Upper lobe of right lung (tissue), 1 donor: ENCODE measurements around the gene UBR1. TPM values are rescaled to one million over a fixed set of nuclear protein-coding genes. Genes with fewer than 3 reads are reported as not detected.

Experiments used
- ATAC-seq: fragments of 200-7000 bp; cut with Tn5 transposase; one replicate; pipeline ENCODE4 v1.9.1; 2020; ENCODE audit warnings: mild to moderate bottlenecking, moderate library complexity
- DNase-seq: peaks from one replicate; pipeline ENCODE4 v3.0.0-alpha.2; 2020
- H3K27ac ChIP-seq: fragments of 200-600 bp; one replicate; pipeline ENCODE4 v1.8.0; 2022
- H3K27me3 ChIP-seq: fragments of 200-600 bp; one replicate; pipeline ENCODE4 v1.8.0; 2022; ENCODE audit warnings: mild to moderate bottlenecking
- H3K36me3 ChIP-seq: fragments of 200-600 bp; one replicate; pipeline ENCODE4 v1.8.0; 2022
- H3K4me1 ChIP-seq: fragments of 200-600 bp; one replicate; pipeline ENCODE4 v1.8.0; 2022
- H3K4me3 ChIP-seq: fragments of 200-600 bp; one replicate; pipeline ENCODE4 v1.8.0; 2022; ENCODE audit warnings: mild to moderate bottlenecking
- H3K9me3 ChIP-seq: fragments of 200-600 bp; one replicate; pipeline ENCODE4 v1.8.0; 2022
- intact Hi-C: fragments of 100-400 bp; cut with DNase I; formaldehyde crosslinking; loops from one replicate; pipeline ENCODE4 v1.11.0; 2022
- total RNA-seq: library from RNA; stranded (reverse); fragmentation: NEBNext Ultra II Directional; extraction: Animal tissue kit (Norgen Biotek cat#: 25700); gene quantifications from one replicate; pipeline ENCODE4 v1.2.1, GENCODE V29; 2021
- TF ChIP-seq, protein P1 (sequence below): fragments of 200-600 bp; IDR thresholded peaks from one replicate; pipeline ENCODE4 v1.8.0; 2022; ENCODE audit warnings: antibody characterized with exemption
- donor health status: DM: no; HTN: yes; CAD: no; lungs with severe emphysema.

UBR1 gene
- total RNA-seq, 1 donor from 2014 or later, result 37.9 TPM

- no peaks in the 10 kb centered on the region for H3K9me3 ChIP-seq
- H3K4me1 ChIP-seq, result peaks cover 14% of the 10 kb centered on the region
- peaks cover 16% of the 10 kb centered on the region for H3K36me3 ChIP-seq
- intact Hi-C loops, result no loop called here
- H3K27me3 ChIP-seq, result no peaks in the 10 kb centered on the region
- ATAC-seq, result no peak
- no peak overlapping the region for H3K27ac ChIP-seq
- DNase-seq, result no peak
- TF ChIP-seq, protein P1, sequence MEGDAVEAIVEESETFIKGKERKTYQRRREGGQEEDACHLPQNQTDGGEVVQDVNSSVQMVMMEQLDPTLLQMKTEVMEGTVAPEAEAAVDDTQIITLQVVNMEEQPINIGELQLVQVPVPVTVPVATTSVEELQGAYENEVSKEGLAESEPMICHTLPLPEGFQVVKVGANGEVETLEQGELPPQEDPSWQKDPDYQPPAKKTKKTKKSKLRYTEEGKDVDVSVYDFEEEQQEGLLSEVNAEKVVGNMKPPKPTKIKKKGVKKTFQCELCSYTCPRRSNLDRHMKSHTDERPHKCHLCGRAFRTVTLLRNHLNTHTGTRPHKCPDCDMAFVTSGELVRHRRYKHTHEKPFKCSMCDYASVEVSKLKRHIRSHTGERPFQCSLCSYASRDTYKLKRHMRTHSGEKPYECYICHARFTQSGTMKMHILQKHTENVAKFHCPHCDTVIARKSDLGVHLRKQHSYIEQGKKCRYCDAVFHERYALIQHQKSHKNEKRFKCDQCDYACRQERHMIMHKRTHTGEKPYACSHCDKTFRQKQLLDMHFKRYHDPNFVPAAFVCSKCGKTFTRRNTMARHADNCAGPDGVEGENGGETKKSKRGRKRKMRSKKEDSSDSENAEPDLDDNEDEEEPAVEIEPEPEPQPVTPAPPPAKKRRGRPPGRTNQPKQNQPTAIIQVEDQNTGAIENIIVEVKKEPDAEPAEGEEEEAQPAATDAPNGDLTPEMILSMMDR, result no peak
- no peak overlapping the region for H3K4me3 ChIP-seq
These were observed 6.6 kb downstream of the UBR1 start for GRCh38 chr15:43099105-43099845.

DNA sequence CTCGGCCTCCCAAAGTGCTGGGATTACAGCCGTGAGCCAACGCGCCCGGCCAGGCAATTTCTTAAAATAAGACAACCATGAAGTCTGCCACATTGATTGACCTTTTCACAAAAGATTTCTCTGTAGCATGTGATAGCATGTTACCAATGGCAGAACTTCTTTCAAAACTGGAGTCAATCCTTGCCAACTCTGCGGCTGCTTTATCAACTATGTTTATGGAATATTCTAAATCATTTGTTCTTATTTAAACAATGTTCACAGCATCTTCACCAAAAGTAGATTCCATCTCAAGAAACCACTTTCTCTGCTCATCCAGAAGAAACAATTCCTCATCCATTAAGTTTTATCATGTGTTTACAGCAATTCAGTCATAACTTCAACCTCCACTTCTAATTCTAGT is 9.4 kb downstream of the UBR1 start:
- Histone ChIP-seq H3K4me3 (no peak overlapping the region), H3K4me1 (peaks cover 12% of the 10 kb centered on the region), H3K36me3 (peaks cover 16% of the 10 kb centered on the region), H3K27me3 (no peaks in the 10 kb centered on the region), H3K27ac (no peak overlapping the region), H3K9me3 (no peaks in the 10 kb centered on the region)
- TF ChIP-seq, protein P1, result no peak
- intact Hi-C loops, result no loop called here
- DNase-seq, result no peak
- ATAC-seq, result no peak

DNA sequence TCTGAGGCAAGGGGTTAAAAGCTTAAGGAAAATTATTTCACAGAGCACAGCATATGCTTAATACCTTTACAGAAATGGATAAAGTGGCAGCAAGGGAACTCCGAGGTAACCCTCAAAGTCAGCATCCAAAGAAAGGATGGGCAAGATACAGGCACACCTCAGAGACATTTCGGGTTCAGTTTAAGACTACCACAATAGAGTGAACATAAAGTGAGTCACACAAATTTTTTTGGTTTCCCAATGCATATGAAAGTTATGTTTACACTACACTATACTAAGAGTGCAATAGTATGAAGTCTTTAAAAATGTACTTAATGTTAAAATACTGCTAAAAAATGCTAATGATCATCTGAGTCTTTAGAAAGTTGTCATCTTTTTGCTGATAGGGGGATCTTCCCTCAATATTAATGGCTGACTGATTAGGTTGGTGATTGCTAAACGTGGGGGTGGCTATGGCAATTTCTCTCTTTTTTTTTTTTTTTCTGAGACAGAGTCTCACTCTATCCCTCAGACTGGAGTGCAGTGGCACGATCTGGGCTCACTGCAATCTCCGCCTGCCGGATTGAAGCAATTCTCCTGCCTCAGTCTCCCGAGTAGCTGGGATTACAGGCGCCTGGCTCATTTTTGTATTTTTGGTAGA is 10.0 kb downstream of the UBR1 start:
- Histone ChIP-seq H3K4me1 (peaks cover 12% of the 10 kb centered on the region), H3K4me3 (no peak overlapping the region), H3K27ac (no peak overlapping the region), H3K9me3 (no peaks in the 10 kb centered on the region), H3K36me3 (peaks cover 10% of the 10 kb centered on the region), H3K27me3 (no peaks in the 10 kb centered on the region)
- no peak for DNase-seq
- intact Hi-C loops, result no loop called here
- no peak for ATAC-seq
- TF ChIP-seq, protein P1, result no peak

DNA sequence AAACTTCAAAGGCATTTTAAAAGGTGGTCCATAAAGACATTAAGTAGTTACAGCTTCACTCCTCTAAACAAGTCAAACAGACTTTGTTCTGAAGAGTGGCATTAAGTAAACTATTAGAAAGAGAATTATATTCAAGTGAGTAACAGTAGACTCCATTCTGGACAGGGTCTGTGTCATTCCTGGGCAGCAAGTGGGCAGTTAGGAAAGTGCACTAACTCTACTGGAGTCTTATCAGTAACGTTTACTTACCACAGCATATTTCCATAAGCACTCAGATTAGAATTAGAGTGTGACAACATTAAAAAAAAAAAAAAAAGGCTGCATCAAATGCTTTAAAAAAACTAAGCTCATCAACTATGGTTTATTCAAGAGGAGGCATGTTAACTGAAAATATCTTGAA is 10.6 kb downstream of the UBR1 start:
- H3K27ac ChIP-seq, result no peak overlapping the region
- H3K36me3 ChIP-seq, result peaks cover 4% of the 10 kb centered on the region
- peak; percentile 36 for ATAC-seq
- peaks cover 12% of the 10 kb centered on the region for H3K4me1 ChIP-seq
- no peaks in the 10 kb centered on the region for H3K9me3 ChIP-seq
- no peak for DNase-seq
- no peak overlapping the region for H3K4me3 ChIP-seq
- no peaks in the 10 kb centered on the region for H3K27me3 ChIP-seq
- TF ChIP-seq, protein P1, result no peak
- intact Hi-C loops, result no loop called here

DNA sequence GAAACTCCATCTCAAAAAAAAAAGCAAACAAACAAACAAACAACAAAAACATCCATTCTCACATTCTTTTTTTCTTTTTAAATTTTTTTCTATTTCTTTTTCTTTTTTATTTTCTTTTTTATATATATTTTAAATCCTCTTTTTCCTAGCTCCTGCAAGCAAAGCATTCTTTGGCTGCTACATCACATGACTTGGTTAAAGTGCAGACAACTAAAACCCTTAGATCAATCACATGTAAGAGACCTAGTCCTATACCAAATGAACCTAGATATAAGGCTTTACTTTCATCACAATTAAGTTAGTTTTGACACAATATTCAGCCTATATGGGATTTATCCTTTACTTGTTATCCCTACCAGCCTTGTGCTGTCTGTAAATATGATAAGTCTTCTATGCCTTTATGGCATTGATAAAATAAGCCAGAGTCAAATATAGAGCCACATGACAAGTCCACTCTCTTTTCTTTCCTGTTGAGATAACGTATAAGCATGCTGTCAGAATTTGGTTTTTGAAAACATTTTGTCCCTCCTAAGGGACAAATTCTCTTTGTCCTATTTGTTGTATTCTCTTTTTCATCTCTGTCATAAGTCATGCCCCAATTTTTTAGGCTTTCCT is 11.3 kb downstream of the UBR1 start:
- Histone ChIP-seq H3K4me3 (no peak overlapping the region), H3K27me3 (no peaks in the 10 kb centered on the region), H3K36me3 (no peaks in the 10 kb centered on the region), H3K9me3 (no peaks in the 10 kb centered on the region), H3K4me1 (peaks cover 12% of the 10 kb centered on the region), H3K27ac (no peak overlapping the region)
- no peak for ATAC-seq
- DNase-seq, result no peak
- intact Hi-C loops, result no loop called here
- TF ChIP-seq, protein P1, result no peak
